GM18505 (cell line): ENCODE measurements around the gene ABCC11.
A peak's percentile ranks its signal among the peaks of the same experiment; 100 is the strongest.

ENCODE experiments used
- ATAC-seq: cut with Tn5 transposase; IDR thresholded peaks from one replicate; pipeline ENCODE4 v1.9.1; 2021; ENCODE audit not compliant: unreplicated experiment
- POLR2A ChIP-seq: IDR thresholded peaks from 4 replicates; pipeline ENCODE4 v1.6.1; 2011; ENCODE audit warnings: borderline replicate concordance; ENCODE audit not compliant: insufficient read depth, insufficient read length; ENCODE audit errors: extremely low read depth

The ABCC11 gene

GRCh38 chr16:48136547-48137360 lies 110.6 kb downstream of the ABCC11 start:
- no peak for ATAC-seq
- no peak for TF ChIP-seq POLR2A

DNA sequence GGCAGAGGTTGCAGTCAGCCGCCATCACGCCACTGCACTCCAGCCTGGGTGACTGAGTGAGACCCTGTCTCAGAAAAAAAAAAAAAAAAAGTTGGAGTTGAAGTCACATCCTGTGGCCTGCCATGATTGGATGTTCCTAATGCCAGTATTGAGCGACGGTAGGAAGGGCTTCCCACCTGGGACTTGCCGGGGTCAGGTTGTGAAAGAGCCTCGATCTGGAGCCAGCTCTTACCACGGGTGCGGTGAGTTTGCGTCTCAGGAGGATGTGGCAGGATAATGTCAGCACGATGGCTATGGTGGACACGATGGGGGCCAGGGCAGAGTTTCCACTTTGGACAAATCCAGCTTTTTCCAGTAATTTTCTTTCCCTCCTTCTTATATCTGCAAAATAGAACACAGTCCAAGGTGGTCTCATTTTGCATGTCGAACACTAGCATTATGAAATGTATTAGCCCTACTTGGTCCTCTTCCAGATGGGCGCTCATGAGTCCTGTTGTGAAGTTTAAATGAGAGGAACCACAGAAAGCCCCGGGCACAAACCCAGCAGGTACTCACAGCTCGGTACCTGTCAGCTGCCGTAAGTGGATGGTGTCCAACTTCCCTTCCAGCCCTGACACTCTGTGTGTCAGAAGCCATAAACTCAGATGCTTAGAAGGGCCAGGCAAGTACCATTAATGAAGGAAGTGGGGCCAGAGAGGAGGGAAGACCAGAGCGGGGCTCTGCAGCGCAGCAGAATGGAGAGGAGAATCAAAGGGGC lies 113.7 kb downstream of the ABCC11 start:
- no peak for ATAC-seq
- TF ChIP-seq POLR2A: no peak

GRCh38 chr16:48132696-48133095 lies 114.6 kb downstream of the ABCC11 start:
- ATAC-seq: no peak
- no peak for TF ChIP-seq POLR2A

GRCh38 chr16:48131201-48131935 lies 116.0 kb downstream of the ABCC11 start:
- TF ChIP-seq POLR2A: no peak
- ATAC-seq: no peak

GRCh38 chr16:48129926-48130325 lies 117.4 kb downstream of the ABCC11 start:
- ATAC-seq: no peak

GRCh38 chr16:48128769-48129168 lies 118.6 kb downstream of the ABCC11 start:
- no peak for ATAC-seq

More at GRCh38 chr16:48129926-48130325, 117.4 kb downstream of the ABCC11 start:
- TF ChIP-seq POLR2A: no peak

GRCh38 chr16:48126801-48127644 lies 120.3 kb downstream of the ABCC11 start:
- no peak for ATAC-seq
- TF ChIP-seq POLR2A: no peak

More at GRCh38 chr16:48128769-48129168, 118.6 kb downstream of the ABCC11 start:
- no peak for TF ChIP-seq POLR2A

DNA sequence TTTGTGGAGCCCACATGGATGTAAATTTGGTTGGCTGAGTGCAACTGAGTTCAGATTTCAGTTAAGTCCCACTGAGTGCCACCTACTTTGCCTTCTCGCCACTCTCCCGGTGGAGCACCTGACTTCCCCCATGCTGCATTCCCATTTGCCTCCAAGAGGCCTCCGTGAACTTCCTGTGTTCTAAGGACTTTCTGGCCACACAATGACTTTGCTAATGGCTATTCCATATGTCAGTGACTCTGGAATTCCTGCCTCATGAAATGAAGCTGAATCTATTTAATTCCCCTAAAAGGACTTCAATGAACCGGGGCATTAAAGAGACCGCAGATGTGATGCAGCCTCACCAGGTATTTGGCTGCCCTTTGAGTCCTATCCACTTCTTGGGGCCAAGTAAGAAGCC lies 121.5 kb downstream of the ABCC11 start:
- no peak for TF ChIP-seq POLR2A
- no peak for ATAC-seq

- ATAC-seq: no peak
- no peak for TF ChIP-seq POLR2A
Observed at GRCh38 chr16:48124266-48124665, 123.1 kb downstream of the ABCC11 start.

DNA sequence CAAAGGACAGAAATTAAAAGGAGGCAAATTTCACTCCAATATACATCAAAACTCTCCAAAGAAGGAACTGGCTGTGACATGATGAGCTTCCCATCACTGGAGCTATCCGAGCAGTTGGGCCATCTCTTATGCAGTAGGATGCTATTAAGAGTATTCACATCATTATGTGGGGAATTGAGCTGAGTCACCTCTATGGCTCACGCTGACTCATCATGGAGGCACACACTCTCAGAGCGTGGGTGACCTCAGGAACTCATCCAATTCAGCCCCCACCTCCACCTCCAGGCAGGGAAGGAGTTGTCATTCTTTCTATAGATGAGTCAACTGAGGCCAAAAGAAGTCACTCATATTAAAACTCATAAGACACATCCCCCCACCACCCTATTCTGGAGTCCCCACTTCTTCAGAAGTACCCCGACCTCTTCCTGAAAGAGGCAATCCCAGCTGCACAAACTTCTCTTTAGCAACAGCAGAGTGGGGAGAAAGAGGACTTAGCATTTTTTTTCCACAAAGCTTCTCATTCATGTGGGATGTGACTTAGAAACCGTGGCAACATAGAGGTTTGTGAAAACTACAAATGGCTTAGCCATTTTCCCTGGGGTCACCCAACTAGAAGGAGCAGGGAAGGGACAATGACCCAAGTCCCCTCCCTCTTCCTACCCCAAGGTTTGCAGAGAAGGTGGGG lies 124.1 kb downstream of the ABCC11 start:
- peak; percentile 75 for ATAC-seq

GRCh38 chr16:48121276-48121675 lies 126.1 kb downstream of the ABCC11 start:
- ATAC-seq: no peak
- no peak for TF ChIP-seq POLR2A

More for the DNA sequence above, 124.1 kb downstream of the ABCC11 start:
- no peak for TF ChIP-seq POLR2A

- no peak for ATAC-seq
- TF ChIP-seq POLR2A: no peak
Observed at GRCh38 chr16:48118841-48119240, 128.5 kb downstream of the ABCC11 start.
